ENCODE measurements around the gene AKR7A3.

Gene AKR7A3

DNA sequence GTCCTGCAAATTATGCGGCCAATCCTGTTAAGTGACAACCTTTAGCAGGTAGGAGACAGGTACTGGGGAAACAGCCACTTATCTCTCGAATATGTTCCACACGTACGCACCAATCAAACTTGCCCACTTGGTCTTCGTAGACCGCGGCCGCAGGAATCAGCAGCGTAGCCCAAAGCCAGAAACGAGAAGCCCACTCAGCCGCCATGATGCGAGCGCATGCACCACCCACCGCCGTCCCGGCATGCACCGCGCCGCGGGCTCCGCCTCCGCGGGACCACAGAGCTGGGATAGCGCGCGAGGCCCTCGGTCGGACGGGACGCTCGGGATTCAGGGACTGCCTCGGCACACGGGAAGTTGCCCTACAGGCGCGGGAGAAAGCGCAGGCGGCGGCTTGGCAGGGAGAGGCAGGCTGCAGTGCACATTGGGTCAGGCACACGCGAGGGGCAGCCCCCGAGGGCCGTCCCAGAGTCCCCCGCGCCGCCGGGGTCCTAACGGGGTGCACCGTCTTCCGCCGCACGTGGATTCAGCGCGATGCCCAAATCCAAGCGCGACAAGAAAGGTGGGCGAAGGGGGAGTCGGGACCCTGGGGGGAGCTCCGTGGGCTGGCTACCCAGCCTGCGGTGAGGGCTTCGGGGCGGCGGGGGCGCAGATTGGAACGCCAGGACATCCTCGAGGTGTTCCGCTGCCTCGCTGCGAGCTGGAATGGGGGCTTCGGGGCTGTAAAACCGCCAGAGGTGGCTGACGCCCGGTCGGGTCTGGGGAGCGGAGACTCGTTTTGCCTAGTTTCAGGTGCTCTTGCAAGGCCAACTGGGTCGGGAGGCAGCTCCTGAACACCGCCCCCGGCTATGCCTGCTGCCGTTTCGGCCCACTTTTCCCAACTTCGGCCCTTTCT, 37.0 kb downstream of the AKR7A3 start, which contains the start of the genes EMC1 and MRTO4:
EMC1 (minus strand) TSS at position 220 of the 892 bp plus-strand sequence; CDS start at position 205, 15 bp downstream.
MRTO4 (plus strand) TSS at position 501 of the 892 bp plus-strand sequence; CDS start at position 532, 31 bp downstream.
- TF ChIP-seq, protein P1, sequence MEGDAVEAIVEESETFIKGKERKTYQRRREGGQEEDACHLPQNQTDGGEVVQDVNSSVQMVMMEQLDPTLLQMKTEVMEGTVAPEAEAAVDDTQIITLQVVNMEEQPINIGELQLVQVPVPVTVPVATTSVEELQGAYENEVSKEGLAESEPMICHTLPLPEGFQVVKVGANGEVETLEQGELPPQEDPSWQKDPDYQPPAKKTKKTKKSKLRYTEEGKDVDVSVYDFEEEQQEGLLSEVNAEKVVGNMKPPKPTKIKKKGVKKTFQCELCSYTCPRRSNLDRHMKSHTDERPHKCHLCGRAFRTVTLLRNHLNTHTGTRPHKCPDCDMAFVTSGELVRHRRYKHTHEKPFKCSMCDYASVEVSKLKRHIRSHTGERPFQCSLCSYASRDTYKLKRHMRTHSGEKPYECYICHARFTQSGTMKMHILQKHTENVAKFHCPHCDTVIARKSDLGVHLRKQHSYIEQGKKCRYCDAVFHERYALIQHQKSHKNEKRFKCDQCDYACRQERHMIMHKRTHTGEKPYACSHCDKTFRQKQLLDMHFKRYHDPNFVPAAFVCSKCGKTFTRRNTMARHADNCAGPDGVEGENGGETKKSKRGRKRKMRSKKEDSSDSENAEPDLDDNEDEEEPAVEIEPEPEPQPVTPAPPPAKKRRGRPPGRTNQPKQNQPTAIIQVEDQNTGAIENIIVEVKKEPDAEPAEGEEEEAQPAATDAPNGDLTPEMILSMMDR (IDR thresholded peaks at IDR 0.05; ENCODE audit: low read depth, low read length, missing control alignments) = no peak
- H3K4me3 ChIP-seq (replicated peaks; ENCODE audit: low read depth, low read length) = peak within 1 kb of the TSS; percentile 77
- peak; percentile 45 for DNase-seq (ENCODE audit: extremely low read depth, low read depth)

DNA sequence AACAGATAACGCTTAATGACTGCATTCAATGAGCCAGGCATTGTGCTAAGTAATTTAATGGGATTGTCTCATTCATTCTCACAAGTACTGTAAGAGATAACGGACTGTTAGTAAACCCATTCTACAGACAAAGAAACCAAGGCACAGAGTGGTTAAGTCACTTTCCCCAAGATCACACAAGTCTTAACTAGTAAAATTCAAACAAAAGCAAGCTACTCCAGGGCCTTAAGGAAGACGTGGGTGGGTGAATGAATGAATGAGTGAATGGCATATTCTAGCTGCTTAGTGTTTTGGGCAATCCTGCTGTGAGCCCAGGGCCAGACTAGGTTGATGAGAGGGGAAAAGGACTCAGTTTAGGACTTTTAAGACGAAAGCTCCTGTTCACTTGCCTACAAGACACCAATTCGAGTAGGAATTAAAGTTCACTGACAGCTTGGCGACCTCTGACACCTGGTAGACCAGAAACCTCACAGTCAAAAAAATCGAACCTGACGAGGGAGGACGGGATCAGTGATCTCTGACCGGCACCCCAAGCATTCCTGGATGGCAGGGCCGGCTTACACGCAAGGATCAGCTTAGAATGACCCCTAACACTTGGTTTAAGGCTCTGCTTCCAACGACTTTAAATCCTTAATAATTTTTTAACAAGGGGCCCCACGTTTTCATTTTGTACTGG, 37.8 kb downstream of the AKR7A3 start:
- no peak for DNase-seq (ENCODE audit: extremely low read depth, low read depth)
- H3K4me3 ChIP-seq (replicated peaks; ENCODE audit: low read depth, low read length) = peak overlapping the region; percentile 77
- TF ChIP-seq, protein P1 (IDR thresholded peaks at IDR 0.05; ENCODE audit: low read depth, low read length, missing control alignments) = no peak

DNA sequence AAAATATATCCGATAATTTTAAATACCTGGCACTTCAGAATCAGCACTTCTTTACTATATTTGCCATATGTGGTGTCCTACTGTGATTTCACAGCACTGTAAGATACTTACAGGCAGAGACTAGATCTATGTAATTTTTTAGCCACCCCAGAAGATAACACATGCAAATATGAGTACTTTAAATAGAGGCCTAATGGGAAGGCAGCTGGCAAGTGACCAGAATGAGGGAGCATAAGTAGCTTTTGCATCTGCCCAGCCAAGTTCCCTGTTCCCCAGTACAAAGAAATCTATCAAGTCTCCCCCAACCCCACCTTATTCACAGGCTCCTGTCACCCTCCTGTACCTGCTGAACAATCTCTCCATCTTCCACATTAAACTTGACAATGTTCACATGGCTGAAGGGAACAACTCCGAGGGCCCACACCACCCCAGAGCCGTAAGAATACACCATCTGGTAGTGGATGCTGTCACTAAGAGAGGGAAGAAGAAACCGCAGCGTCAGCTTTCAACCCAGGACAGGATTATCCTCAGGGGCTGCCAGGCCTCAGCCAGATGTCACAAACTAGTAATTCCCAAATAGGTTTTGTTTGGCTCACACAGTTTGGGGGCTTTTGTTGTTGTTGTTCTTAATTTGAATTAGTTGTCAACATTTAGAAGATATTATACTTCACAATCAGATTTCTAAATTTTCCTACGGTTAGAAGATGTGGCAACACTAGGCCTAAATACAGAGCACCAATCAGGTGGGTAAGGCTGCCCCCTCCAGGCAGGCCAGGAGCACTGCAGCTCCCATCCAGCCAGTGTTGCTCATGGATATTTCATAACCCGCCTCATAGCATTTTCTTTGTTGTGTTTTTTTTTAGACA, 47.7 kb downstream of the AKR7A3 start:
- TF ChIP-seq, protein P1 (IDR thresholded peaks at IDR 0.05; ENCODE audit: low read depth, low read length, missing control alignments) = peak; percentile 92
- no peak for DNase-seq (ENCODE audit: extremely low read depth, low read depth)
- H3K4me3 ChIP-seq (replicated peaks; ENCODE audit: low read depth, low read length) = no peak overlapping the region

DNA sequence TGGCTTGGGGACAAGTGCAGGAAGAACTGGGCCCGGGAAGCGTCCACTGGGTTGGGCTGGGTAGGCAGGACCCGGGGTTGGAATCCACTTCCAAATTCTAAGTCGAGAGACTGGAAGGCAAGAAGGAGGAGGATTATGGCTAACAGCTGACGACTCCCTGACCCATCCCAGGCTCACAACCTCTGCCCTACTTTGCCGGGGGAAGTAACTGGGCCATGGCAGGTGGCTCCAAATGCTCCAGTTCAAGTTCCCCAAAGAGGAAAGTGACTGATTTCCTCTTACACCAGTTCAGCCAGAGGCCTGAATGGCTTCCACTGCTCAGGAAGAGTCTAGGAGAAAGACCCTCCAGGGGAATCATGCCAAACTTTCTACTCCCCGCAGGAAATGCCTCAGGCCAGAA, 48.7 kb downstream of the AKR7A3 start:
- H3K4me3 ChIP-seq (replicated peaks; ENCODE audit: low read depth, low read length) = no peak overlapping the region
- TF ChIP-seq, protein P1 (IDR thresholded peaks at IDR 0.05; ENCODE audit: low read depth, low read length, missing control alignments) = no peak
- DNase-seq (ENCODE audit: extremely low read depth, low read depth) = no peak

DNA sequence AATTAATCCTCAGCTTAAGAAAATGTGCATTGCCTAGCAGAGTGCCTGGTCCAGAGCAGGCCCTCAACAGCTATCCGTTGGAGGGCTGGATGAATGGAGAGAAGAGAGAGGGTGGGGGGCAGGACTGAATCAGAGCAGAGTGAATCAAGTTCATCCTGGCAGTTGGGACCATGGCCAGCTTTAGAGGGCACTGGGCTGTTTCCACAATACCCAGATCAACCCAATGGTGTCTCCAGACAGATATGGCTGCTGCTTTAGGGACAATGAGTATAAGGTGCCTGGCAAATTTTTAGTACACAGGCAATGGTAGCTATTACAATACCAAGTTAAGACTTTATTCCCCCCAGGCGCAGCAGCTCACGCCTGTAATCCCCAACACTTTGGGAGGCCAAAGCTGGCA, 54.3 kb downstream of the AKR7A3 start:
- TF ChIP-seq, protein P1 (IDR thresholded peaks at IDR 0.05; ENCODE audit: low read depth, low read length, missing control alignments) = no peak
- no peak for DNase-seq (ENCODE audit: extremely low read depth, low read depth)
- H3K4me3 ChIP-seq (replicated peaks; ENCODE audit: low read depth, low read length) = no peak overlapping the region

All from HFF-Myc (cell line).